ENCODE data around the gene PTPRD.

The PTPRD gene

DNA sequence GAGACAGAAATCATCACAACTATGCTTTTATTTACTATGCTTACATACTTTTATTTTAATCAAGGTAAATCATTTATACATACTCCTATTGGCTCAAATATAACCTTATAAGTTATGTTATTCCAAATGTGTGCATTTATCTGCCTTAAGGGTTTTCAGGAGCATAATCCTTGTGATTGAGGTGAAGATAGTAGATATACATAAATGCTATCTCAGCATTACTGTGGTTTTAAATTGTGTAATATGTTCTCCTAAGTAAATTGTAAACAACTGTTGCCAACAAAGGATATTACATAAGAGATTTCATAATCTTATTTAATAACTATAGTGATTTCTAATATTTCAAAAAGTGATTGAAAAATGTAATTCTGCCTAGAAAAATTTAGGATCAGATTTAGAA is 1438.4 kb downstream of the PTPRD start:
- no peak for DNase-seq (ENCODE audit: extremely low read depth, low read depth)
- TF ChIP-seq, protein P1, sequence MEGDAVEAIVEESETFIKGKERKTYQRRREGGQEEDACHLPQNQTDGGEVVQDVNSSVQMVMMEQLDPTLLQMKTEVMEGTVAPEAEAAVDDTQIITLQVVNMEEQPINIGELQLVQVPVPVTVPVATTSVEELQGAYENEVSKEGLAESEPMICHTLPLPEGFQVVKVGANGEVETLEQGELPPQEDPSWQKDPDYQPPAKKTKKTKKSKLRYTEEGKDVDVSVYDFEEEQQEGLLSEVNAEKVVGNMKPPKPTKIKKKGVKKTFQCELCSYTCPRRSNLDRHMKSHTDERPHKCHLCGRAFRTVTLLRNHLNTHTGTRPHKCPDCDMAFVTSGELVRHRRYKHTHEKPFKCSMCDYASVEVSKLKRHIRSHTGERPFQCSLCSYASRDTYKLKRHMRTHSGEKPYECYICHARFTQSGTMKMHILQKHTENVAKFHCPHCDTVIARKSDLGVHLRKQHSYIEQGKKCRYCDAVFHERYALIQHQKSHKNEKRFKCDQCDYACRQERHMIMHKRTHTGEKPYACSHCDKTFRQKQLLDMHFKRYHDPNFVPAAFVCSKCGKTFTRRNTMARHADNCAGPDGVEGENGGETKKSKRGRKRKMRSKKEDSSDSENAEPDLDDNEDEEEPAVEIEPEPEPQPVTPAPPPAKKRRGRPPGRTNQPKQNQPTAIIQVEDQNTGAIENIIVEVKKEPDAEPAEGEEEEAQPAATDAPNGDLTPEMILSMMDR (IDR thresholded peaks at IDR 0.05; ENCODE audit: low read depth, low read length, missing control alignments): no peak
- H3K4me3 ChIP-seq (replicated peaks; ENCODE audit: low read depth, low read length): no peak overlapping the region

DNA sequence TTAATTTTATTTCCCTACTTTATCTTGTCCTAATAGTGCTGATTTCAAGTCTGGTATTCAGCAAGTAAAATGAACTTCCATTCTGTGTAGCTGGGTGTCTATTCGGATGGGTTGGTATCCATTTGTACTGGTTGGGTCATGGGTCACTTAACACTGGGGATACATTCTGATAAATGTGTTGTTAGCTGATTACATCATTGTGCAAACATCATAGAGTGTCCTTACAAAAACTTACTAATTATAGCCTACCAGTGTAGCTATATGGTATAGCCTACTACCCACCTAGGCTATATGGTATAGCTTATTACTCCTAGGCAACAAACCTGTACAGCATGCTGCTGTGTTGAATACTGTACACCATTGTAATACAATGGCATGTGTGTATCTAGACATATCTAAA is 1439.5 kb downstream of the PTPRD start:
- no peak for DNase-seq (ENCODE audit: extremely low read depth, low read depth)
- no peak overlapping the region for H3K4me3 ChIP-seq (replicated peaks; ENCODE audit: low read depth, low read length)
- TF ChIP-seq, protein P1 (IDR thresholded peaks at IDR 0.05; ENCODE audit: low read depth, low read length, missing control alignments): no peak

DNA sequence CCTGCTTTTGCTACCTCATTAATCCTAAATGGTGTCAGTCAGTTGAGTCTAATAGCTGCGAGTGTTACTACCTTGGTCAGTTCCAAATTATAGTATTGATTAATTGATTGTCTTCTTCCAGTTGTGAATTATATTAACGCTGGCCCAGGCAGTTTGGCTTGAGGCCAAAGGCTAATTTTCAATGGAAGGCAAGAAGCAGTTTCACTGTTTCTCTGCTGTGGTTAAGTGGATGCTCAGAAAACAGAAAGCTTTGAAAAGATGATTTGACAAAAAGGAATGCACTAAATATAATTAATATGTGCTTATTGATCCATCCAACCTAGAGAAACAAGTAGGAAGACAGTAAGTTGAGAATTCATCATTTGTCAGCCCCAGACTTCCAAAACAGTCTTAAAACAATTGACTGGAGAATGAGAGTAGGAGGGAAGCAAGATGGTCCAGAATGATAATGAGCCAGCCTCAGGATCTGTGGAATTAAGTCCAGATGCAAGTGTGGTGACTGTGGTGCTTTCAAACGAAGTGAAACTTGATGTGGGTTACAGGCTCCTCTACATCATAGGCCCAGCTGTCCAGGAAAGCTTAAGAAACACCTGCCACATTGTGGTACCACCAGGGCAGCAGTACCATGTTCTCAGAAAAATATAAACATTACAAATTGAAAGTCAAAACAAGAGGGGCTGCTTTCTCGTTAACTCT is 1442.2 kb downstream of the PTPRD start:
- TF ChIP-seq, protein P1 (IDR thresholded peaks at IDR 0.05; ENCODE audit: low read depth, low read length, missing control alignments): no peak
- no peak overlapping the region for H3K4me3 ChIP-seq (replicated peaks; ENCODE audit: low read depth, low read length)
- no peak for DNase-seq (ENCODE audit: extremely low read depth, low read depth)

DNA sequence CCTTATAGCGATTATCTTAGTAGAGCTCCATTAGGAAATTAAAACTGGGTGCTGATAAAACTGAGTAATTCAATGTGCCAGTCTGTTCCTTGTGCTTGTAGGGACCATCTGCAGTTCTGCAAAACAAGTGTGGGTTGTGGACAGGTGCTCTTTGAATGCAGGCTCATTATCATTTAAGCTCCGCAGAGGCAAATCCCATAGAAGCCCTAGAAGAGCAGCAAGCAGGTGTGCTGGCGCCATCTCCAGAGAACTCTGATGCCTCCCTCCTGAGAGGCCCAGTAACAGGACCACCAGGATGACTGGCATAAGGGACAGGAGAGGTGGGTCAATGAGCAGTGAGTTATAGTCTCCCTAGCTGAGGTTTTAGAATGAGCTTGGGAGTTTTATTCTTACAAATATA is 1470.8 kb downstream of the PTPRD start:
- DNase-seq (ENCODE audit: extremely low read depth, low read depth): no peak
- TF ChIP-seq, protein P1 (IDR thresholded peaks at IDR 0.05; ENCODE audit: low read depth, low read length, missing control alignments): no peak
- H3K4me3 ChIP-seq (replicated peaks; ENCODE audit: low read depth, low read length): no peak overlapping the region

DNA sequence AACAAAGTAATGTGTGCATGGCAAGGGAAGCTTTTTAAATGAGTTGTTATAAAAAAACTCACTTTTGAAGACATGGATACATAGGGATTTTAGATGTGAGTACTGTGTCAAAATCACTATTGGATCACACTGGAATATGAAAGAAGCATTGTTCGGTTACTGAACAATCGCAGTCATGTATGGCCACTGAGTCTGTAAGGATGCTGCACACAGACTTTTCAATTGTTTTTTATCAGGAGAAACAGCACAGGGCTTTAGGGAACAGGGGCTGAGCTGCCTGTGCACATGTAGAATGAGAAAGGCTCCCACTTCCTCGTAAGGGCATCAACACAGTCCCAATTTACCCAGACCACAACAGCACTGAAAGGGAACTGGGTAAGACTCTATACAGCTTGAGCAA is 1479.3 kb downstream of the PTPRD start:
- no peak for DNase-seq (ENCODE audit: extremely low read depth, low read depth)
- no peak overlapping the region for H3K4me3 ChIP-seq (replicated peaks; ENCODE audit: low read depth, low read length)
- TF ChIP-seq, protein P1 (IDR thresholded peaks at IDR 0.05; ENCODE audit: low read depth, low read length, missing control alignments): no peak

DNA sequence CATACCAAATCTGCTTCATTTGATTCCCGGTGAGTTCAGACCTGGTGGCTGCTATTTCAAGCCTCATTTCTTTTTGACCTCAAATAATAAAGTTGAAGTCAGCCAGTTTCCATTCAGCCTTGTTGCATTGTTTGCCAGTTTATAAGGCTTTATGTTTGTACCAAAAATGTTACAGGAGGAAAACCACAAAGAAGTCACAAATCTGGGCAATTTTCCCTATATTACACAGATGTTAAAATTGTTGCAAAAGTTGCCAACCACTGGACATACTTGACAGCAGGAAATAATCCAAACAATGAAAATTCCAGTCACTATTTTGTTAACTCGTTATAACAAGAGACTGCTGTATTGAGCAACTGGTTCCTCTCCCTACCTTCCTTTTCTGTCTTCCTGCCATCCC is 1488.2 kb downstream of the PTPRD start:
- H3K4me3 ChIP-seq (replicated peaks; ENCODE audit: low read depth, low read length): no peak overlapping the region
- no peak for DNase-seq (ENCODE audit: extremely low read depth, low read depth)
- TF ChIP-seq, protein P1 (IDR thresholded peaks at IDR 0.05; ENCODE audit: low read depth, low read length, missing control alignments): no peak
